Measurements from ENCODE around the gene THBD. TPM values are rescaled to one million over a fixed set of nuclear protein-coding genes. Genes with fewer than 3 reads are reported as not detected.

THBD gene
- total RNA-seq, 1 experiment from 2014 or later, result 3.1 TPM

DNA sequence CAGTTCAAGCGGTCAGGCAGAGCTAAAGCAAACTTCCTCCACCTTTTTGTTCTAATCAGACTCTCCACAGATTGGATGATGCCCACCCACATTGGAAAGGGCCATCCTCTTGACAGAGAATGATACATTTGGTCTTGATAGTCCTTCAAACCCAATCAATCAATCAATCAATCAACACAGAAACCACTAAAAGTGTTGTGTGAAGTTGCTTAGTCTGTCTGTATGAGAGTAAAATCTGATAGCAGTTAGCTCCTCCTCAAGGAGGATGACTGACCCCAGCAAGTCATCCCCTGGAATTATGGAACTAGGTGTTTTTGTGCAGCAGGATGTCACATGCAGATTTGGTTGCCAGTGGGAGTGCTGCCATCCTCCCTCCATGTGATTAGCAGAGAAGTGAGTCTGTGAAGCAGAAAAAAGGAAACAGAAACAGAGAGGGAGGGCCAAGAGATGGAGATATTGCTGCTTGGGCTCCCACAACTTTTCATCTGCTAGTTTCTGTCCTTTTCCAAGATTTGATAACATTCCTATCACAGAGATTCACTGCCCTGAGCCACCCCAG is 46.3 kb downstream of the THBD start:
- ATAC-seq, result no peak
- H3K27ac ChIP-seq (ENCODE audit: low read length), result no peak overlapping the region
- no peaks in the 10 kb centered on the region for H3K36me3 ChIP-seq (ENCODE audit: low read depth, low read length)
- TF ChIP-seq EZH2phosphoT487 (IDR thresholded peaks at IDR 0.05; ENCODE audit: borderline replicate concordance, low read length), result no peak
- no peak for TF ChIP-seq EZH2 (IDR thresholded peaks at IDR 0.05; ENCODE audit: low read length, unreplicated experiment)
- TF ChIP-seq, protein P1, sequence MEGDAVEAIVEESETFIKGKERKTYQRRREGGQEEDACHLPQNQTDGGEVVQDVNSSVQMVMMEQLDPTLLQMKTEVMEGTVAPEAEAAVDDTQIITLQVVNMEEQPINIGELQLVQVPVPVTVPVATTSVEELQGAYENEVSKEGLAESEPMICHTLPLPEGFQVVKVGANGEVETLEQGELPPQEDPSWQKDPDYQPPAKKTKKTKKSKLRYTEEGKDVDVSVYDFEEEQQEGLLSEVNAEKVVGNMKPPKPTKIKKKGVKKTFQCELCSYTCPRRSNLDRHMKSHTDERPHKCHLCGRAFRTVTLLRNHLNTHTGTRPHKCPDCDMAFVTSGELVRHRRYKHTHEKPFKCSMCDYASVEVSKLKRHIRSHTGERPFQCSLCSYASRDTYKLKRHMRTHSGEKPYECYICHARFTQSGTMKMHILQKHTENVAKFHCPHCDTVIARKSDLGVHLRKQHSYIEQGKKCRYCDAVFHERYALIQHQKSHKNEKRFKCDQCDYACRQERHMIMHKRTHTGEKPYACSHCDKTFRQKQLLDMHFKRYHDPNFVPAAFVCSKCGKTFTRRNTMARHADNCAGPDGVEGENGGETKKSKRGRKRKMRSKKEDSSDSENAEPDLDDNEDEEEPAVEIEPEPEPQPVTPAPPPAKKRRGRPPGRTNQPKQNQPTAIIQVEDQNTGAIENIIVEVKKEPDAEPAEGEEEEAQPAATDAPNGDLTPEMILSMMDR (conservative IDR thresholded peaks at IDR 0.05; ENCODE audit: low read depth, low read length), result no peak
- H3K27me3 ChIP-seq (ENCODE audit: low read length), result no peaks in the 10 kb centered on the region
- CTCF ChIA-PET, result no interaction called here
- no peaks in the 10 kb centered on the region; the same call in 1 of the 2 replicates for H3K9me3 ChIP-seq (ENCODE audit: low read length)
- H3K4me2 ChIP-seq (ENCODE audit: low read length), result no peak overlapping the region
- H2AFZ ChIP-seq (ENCODE audit: low read length), result no peak overlapping the region
- H3K79me2 ChIP-seq (ENCODE audit: low read length), result no peaks in the 10 kb centered on the region
- H3K9me2 ChIP-seq (replicated peaks; ENCODE audit: low read length), result no peaks in the 10 kb centered on the region
- H4K20me1 ChIP-seq (ENCODE audit: low read length), result 0 out of 2 replicates have a peak, but pooled peaks cover 4% of the 10 kb centered on the region
- H3K9ac ChIP-seq (ENCODE audit: low read length), result no peak overlapping the region
- no TSS peak for BruUV-seq (replicated peaks)
- POLR2A ChIA-PET (ENCODE audit: unreplicated experiment), result no interaction called here
- H3K4me3 ChIP-seq (ENCODE audit: low read length), result no peak overlapping the region
- intact Hi-C loops (cut with micrococcal nuclease), result no loop called here
- no peaks in the 10 kb centered on the region for H3F3A ChIP-seq (ENCODE audit: low read length, unreplicated experiment)
- H3K4me1 ChIP-seq (ENCODE audit: insufficient read depth, low read length), result peaks cover 14% of the 10 kb centered on the region
- no peak for DNase-seq

DNA sequence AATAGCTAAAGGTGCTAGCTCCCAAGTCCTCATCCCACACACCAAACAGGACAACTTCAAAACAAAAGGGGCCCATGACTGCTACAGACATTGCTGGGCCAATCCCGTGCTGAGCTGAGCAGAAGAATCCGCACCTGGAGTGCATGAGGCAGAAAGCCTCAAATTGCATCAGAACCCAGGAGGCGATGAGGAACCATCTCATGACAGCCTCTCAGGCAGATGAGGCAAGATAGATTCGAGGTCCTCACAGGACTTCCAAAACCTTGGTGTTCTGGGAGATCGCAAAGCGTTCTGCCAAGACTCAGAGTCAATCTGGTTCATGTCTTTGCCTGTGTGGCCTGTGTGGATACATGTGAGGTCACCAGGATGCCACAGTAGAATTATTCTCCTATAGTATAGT is 47.2 kb downstream of the THBD start:
- TF ChIP-seq EZH2 (IDR thresholded peaks at IDR 0.05; ENCODE audit: low read length, unreplicated experiment) (no peak), EZH2phosphoT487 (IDR thresholded peaks at IDR 0.05; ENCODE audit: borderline replicate concordance, low read length) (no peak)
- TF ChIP-seq, protein P1 (conservative IDR thresholded peaks at IDR 0.05; ENCODE audit: low read depth, low read length), result no peak
- no peak for DNase-seq
- no peak for ATAC-seq
- H3K9me2 ChIP-seq (replicated peaks; ENCODE audit: low read length), result no peaks in the 10 kb centered on the region
- 0 out of 2 replicates have a peak, but pooled peaks cover 4% of the 10 kb centered on the region for H4K20me1 ChIP-seq (ENCODE audit: low read length)
- no peak overlapping the region for H3K9ac ChIP-seq (ENCODE audit: low read length)
- CTCF ChIA-PET, result no interaction called here
- H3K4me1 ChIP-seq (ENCODE audit: insufficient read depth, low read length), result peaks cover 14% of the 10 kb centered on the region
- no peaks in the 10 kb centered on the region for H3K79me2 ChIP-seq (ENCODE audit: low read length)
- no peaks in the 10 kb centered on the region for H3K27me3 ChIP-seq (ENCODE audit: low read length)
- H3K9me3 ChIP-seq (ENCODE audit: low read length), result no peaks in the 10 kb centered on the region; the same call in 1 of the 2 replicates
- H3K4me3 ChIP-seq (ENCODE audit: low read length), result no peak overlapping the region
- H2AFZ ChIP-seq (ENCODE audit: low read length), result no peak overlapping the region
- H3K27ac ChIP-seq (ENCODE audit: low read length), result no peak overlapping the region
- POLR2A ChIA-PET (ENCODE audit: unreplicated experiment), result no interaction called here
- no peaks in the 10 kb centered on the region for H3K36me3 ChIP-seq (ENCODE audit: low read depth, low read length)
- H3K4me2 ChIP-seq (ENCODE audit: low read length), result no peak overlapping the region
- BruUV-seq (replicated peaks), result no TSS peak
- H3F3A ChIP-seq (ENCODE audit: low read length, unreplicated experiment), result no peaks in the 10 kb centered on the region
- intact Hi-C loops (cut with micrococcal nuclease), result no loop called here

DNA sequence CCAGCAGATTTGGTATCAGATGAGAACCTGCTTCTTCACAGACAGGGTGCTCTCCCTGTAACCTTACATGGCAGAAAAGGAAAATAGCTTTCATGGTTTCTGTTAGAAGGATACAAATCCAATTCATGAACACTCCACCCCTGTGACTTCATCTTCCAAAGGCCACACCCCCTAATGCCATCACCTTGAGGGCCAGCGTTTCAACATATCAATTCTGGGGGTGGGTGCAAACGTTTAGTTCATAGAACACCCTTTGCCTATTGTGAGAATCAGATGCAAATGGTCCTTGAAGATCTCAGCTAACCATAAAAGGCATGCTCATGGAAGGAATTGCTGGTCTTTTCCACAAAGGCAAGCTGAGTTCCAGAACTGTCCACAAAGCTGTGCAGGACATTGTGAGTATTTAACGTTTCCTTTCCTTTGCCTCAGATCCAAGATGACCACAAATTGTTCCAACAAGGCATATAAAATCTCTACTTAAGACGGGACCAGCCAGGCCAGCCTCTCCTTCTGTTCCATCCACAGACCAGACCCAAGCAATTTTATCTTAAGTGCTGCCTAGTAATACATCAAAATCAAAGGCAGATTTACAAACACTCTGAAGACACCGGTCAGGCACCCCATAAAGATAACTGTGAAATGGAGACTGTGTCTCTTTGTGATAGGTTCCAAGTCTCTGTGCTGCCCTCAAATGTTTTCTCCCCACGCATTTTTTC is 49.1 kb downstream of the THBD start:
- Histone ChIP-seq H3K27ac (ENCODE audit: low read length) (peak overlapping the region; percentile 59), H3K9me2 (replicated peaks; ENCODE audit: low read length) (no peaks in the 10 kb centered on the region), H2AFZ (ENCODE audit: low read length) (no peak overlapping the region), H3F3A (ENCODE audit: low read length, unreplicated experiment) (no peaks in the 10 kb centered on the region), H3K79me2 (ENCODE audit: low read length) (no peaks in the 10 kb centered on the region), H3K9ac (ENCODE audit: low read length) (no peak overlapping the region), H3K4me2 (ENCODE audit: low read length) (no peak overlapping the region), H3K4me3 (ENCODE audit: low read length) (no peak overlapping the region), H3K4me1 (ENCODE audit: insufficient read depth, low read length) (peaks cover 14% of the 10 kb centered on the region), H3K36me3 (ENCODE audit: low read depth, low read length) (no peaks in the 10 kb centered on the region), H3K9me3 (ENCODE audit: low read length) (no peaks in the 10 kb centered on the region), H4K20me1 (ENCODE audit: low read length) (0 out of 2 replicates have a peak, but pooled peaks cover 4% of the 10 kb centered on the region), H3K27me3 (ENCODE audit: low read length) (no peaks in the 10 kb centered on the region)
- TF ChIP-seq, protein P1 (conservative IDR thresholded peaks at IDR 0.05; ENCODE audit: low read depth, low read length), result no peak
- TF ChIP-seq EZH2phosphoT487 (IDR thresholded peaks at IDR 0.05; ENCODE audit: borderline replicate concordance, low read length), result no peak
- no peak for TF ChIP-seq EZH2 (IDR thresholded peaks at IDR 0.05; ENCODE audit: low read length, unreplicated experiment)
- ATAC-seq (no peak), DNase-seq (no peak)
- BruUV-seq (replicated peaks), result no TSS peak
- POLR2A ChIA-PET (ENCODE audit: unreplicated experiment), result no interaction called here
- CTCF ChIA-PET, result no interaction called here
- intact Hi-C loops (cut with micrococcal nuclease), result no loop called here
